Spinal cord (tissue), 10 donors: ENCODE data around the gene ABCD3. TPM values are rescaled to one million over a fixed set of nuclear protein-coding genes. Genes with fewer than 3 reads are reported as not detected.

Experiments
- DNase-seq, 6 donors: peaks; one replicate each; pipeline versions ENCODE4 v3.0.0 to v3.0.0-alpha.2; 2013 to 2015; ENCODE audit warnings: low spot score in 6 of 6, low read depth in 4 of 6
- H3K27ac ChIP-seq: one replicate; pipeline ENCODE4 v1.5.1; 2013; ENCODE audit warnings: low read depth, low read length, control low read depth
- H3K27me3 ChIP-seq: one replicate; pipeline ENCODE4 v1.6.1; 2013; ENCODE audit warnings: low read length; ENCODE audit not compliant: control insufficient read depth, insufficient read depth
- H3K36me3 ChIP-seq: one replicate; pipeline ENCODE4 v1.6.1; 2013; ENCODE audit warnings: low read length; ENCODE audit not compliant: control insufficient read depth, insufficient read depth
- H3K4me1 ChIP-seq: one replicate; pipeline ENCODE4 v1.6.1; 2013; ENCODE audit warnings: low read length; ENCODE audit not compliant: control insufficient read depth, insufficient read depth
- H3K4me3 ChIP-seq: one replicate; pipeline ENCODE4 v1.5.1; 2013; ENCODE audit warnings: low read depth, low read length, control low read depth
- H3K9me3 ChIP-seq: one replicate; pipeline ENCODE4 v1.6.1; 2013; ENCODE audit warnings: low read length; ENCODE audit not compliant: control insufficient read depth, insufficient read depth
- WGBS: methylation state at CpG from one replicate; pipeline ENCODE4 v1.1.5; 2013; ENCODE audit warnings: missing lambda C conversion rate; ENCODE audit not compliant: insufficient coverage; 5-methylcytosine and 5-hydroxymethylcytosine counted together
- polyA plus RNA-seq, 2 donors: library from polyadenylated mRNA; unstranded; fragments of 120-200 nt; gene quantifications; one replicate each; pipeline ENCODE4 v1.2.1, GENCODE V29; 2013; ENCODE audit not compliant: insufficient read length in 2 of 2
- total RNA-seq, 2 donors: library from RNA; depleted of rRNA in 1 of 2; stranded (reverse); fragments of 120-200 nt in 1 of 2; fragments of >200 nt in 1 of 2; gene quantifications; one replicate each; pipeline versions ENCODE4 v1.2.3 to v1.2.4, GENCODE V29; 2013 to 2014
- donor health status: healthy.

ABCD3 gene
- total and polyA plus RNA-seq, 4 donors = 52.9 to 95.5 (median 61.0) TPM

GRCh38 chr1:94540440-94541245, 122.5 kb downstream of the ABCD3 start:
- no peak for DNase-seq
- H3K27ac ChIP-seq = peak overlapping the region; percentile 83
- peaks cover 24% of the 10 kb centered on the region for H3K4me1 ChIP-seq
- H3K9me3 ChIP-seq = no peaks in the 10 kb centered on the region
- no peaks in the 10 kb centered on the region for H3K36me3 ChIP-seq
- 26% methylated on average over 18 of the region's 23 CpGs for WGBS
- peaks cover 19% of the 10 kb centered on the region for H3K27me3 ChIP-seq
- peak overlapping the region; percentile 88 for H3K4me3 ChIP-seq

DNA sequence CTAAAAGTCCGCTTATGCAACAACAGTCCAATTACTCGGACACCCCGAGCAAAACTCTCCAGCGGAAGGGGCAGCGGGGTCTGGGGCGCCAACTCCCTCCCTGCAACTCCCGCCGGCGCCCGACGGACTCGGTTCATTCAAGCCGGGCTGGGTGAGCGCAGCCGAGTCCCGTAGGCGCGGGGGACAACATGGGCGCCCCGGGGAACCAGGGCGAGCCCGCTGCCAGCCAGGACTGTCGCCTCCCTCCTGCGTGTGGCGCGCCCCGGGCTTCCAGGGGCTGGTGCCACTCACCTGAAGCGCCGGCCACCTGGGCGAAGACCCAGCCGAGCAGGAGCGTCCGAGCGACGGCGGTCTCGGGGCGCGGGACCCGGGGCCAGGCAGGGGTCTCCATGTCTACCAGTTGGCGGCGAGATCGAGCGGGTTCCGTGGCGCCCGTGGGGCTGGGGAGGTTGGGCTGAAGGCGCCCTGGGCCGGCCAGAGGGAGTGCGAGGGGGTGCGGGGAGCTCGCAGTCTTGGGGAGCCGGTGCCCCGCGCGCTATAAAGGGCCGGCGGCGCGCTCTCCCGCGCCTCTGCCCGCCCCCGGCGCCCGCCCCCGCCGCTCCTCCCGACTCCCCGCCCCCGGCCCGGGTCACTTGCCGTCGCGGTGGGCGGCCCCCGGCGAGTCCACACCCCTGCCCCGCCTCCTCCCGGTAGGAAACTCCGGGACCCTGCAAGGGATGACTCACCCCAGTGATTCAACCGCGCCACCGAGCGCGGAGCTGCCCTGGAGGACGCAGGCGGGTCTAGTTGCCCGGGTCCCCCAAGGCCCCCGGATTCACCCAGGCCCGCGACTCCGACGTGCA, 123.3 kb downstream of the ABCD3 start, which contains the start of gene F3:
Gene F3 (minus strand): TSS at position 514 of the 842 bp plus-strand sequence. CDS start 123 bp downstream, at position 391.
- H3K4me1 ChIP-seq = peaks cover 24% of the 10 kb centered on the region
- H3K36me3 ChIP-seq = no peaks in the 10 kb centered on the region
- under 1% methylated on average over 71 of the region's 94 CpGs for WGBS
- peak within 1 kb of the TSS; percentile 88 for H3K4me3 ChIP-seq
- peaks cover 19% of the 10 kb centered on the region for H3K27me3 ChIP-seq
- DNase-seq = peak in 5 of 6 donors; percentile 53 to 92 (median 64)
- no peaks in the 10 kb centered on the region for H3K9me3 ChIP-seq
- peak within 1 kb of the TSS; percentile 93 for H3K27ac ChIP-seq

DNA sequence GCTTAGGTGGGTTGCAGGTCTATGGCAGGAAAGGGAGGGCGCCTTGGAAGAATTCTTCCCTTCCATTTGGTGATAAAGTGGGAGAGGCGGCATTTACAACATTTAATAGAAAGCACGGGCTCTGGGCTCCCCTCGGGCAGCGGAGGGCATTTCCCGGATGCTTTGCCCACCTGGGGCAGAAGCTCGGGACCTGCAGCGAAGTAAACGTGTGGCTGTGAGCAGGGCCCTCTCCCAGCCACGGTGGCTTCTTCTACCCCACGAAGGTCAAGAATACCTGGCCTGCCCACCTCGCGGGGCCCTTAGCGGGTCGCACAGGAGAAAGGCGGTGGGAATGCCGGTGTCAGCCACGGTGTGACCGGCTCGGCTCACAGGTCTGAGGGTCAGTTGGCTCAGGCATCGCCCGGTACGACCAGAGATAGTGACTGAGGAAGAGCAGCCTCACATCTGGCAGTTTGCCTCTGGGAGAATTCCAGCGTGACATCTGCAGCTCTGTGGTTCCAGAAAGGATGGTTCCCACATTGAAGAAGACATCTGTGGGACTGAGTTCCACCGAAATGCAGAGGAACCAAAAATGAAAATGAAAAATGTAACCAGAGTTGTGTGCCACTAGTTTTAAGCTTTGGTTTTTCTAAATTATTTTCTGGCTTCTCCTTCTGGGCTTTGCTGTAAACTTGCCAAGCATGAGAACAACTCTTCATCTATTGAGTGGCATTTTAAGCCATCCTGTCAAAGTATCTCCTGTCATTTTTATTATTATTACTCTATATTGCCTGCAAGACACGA, 124.1 kb downstream of the ABCD3 start:
- peaks cover 24% of the 10 kb centered on the region for H3K4me1 ChIP-seq
- no peaks in the 10 kb centered on the region for H3K36me3 ChIP-seq
- no peaks in the 10 kb centered on the region for H3K9me3 ChIP-seq
- WGBS = 1% methylated on average over 24 of the region's 26 CpGs
- H3K27ac ChIP-seq = peak overlapping the region; percentile 93
- peak overlapping the region; percentile 88 for H3K4me3 ChIP-seq
- DNase-seq = peak in 1 of 6 donors; percentile 70
- H3K27me3 ChIP-seq = peaks cover 19% of the 10 kb centered on the region

DNA sequence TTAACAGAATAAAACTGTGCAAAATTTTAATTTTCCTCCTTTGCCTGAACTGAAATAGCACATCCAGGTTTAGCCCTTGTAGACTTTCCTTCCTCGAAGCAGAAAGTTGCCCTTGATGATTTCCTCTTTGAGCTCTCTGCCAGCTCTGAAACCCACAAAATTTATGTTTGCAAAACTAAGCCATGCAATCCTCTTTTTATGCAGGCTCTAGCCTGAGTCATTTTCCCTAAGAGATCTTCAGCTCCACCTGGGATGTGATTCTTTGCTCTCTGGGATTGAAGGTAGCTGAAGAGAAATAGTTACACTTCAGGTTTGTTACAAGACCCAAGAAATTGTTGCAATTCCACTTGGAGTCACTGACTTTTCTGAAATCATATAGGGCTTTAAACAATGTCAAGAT, 124.8 kb downstream of the ABCD3 start:
- DNase-seq = no peak
- Histone ChIP-seq H3K4me1 (peaks cover 24% of the 10 kb centered on the region), H3K27ac (no peak overlapping the region), H3K9me3 (no peaks in the 10 kb centered on the region), H3K4me3 (peak overlapping the region; percentile 88), H3K27me3 (peaks cover 19% of the 10 kb centered on the region), H3K36me3 (no peaks in the 10 kb centered on the region)
- WGBS = 13% methylated on average over 1 of the region's 1 CpG

GRCh38 chr1:94543893-94544635, 125.9 kb downstream of the ABCD3 start:
- no CpG with 5 or more reads among the region's 4 CpGs for WGBS
- Histone ChIP-seq H3K4me3 (no peak overlapping the region), H3K36me3 (no peaks in the 10 kb centered on the region), H3K27me3 (peaks cover 19% of the 10 kb centered on the region), H3K4me1 (peaks cover 16% of the 10 kb centered on the region), H3K27ac (no peak overlapping the region), H3K9me3 (no peaks in the 10 kb centered on the region)
- no peak for DNase-seq

GRCh38 chr1:94544706-94545490, 126.7 kb downstream of the ABCD3 start:
- DNase-seq = no peak
- WGBS = no CpG with 5 or more reads among the region's 4 CpGs
- H3K4me1 ChIP-seq = peaks cover 16% of the 10 kb centered on the region
- H3K4me3 ChIP-seq = no peak overlapping the region
- H3K9me3 ChIP-seq = no peaks in the 10 kb centered on the region
- H3K27me3 ChIP-seq = peaks cover 19% of the 10 kb centered on the region
- H3K27ac ChIP-seq = no peak overlapping the region
- H3K36me3 ChIP-seq = no peaks in the 10 kb centered on the region

- no peak for DNase-seq
- 78% methylated on average over 4 of the region's 5 CpGs for WGBS
Measured at GRCh38 chr1:94549706-94550105, 131.5 kb downstream of the ABCD3 start.

DNA sequence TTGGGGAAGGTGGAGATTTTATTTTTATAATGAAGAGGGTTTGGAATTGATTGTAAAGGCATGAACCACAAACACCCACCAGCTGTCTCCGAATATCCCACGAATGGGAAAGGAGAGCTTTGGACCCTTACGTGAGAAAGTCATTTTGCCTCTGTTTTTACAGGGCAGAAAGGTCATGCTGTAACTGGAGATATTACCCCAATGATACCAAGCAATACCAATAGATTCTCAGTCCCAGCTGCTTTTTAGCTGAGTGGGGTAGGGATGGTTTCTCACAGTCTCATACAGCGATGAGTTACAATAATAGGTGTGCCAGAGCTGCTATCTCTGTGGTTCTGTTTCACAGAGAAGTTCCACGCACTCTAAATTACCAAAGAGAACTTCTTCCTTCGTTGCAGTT, 132.2 kb downstream of the ABCD3 start:
- H3K36me3 ChIP-seq = no peaks in the 10 kb centered on the region
- H3K27me3 ChIP-seq = no peaks in the 10 kb centered on the region
- WGBS = 68% methylated on average over 2 of the region's 6 CpGs
- H3K9me3 ChIP-seq = no peaks in the 10 kb centered on the region
- no peak for DNase-seq
- H3K4me1 ChIP-seq = peaks cover 3% of the 10 kb centered on the region
- H3K4me3 ChIP-seq = no peak overlapping the region
- H3K27ac ChIP-seq = peak overlapping the region; percentile 67

More at GRCh38 chr1:94549706-94550105, 131.5 kb downstream of the ABCD3 start:
- Histone ChIP-seq H3K4me3 (no peak overlapping the region), H3K9me3 (no peaks in the 10 kb centered on the region), H3K27me3 (no peaks in the 10 kb centered on the region), H3K36me3 (no peaks in the 10 kb centered on the region), H3K4me1 (peaks cover 3% of the 10 kb centered on the region), H3K27ac (no peak overlapping the region)
